ENCODE measurements around the gene PDE8B. TPM values are rescaled to one million over a fixed set of nuclear protein-coding genes. Genes with fewer than 3 reads are reported as not detected.

PDE8B gene
- total RNA-seq, 1 experiment from 2014 or later: 0.07 TPM

DNA sequence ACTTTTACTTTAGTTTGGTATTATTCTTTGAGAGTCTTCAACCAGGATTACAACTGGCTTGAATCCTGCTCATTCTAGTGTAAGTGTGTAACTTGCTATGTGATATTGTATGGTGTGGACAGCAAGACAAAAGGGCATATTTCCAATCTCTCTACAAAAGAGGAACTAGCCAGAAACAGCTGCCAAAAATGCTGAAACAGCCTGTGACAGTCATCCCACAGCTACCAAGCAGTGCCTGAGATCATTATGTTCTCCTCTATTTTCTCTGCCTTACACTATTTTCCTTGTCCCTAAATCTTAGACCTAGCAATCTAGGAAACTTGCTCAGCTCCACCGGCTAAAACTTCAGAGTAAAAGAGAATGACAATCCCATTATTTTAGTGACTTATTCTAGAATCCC lies 238.8 kb downstream of the PDE8B start:
- H2BK15ac ChIP-seq (ENCODE audit: low read depth, low read length): no peak overlapping the region
- H3K79me2 ChIP-seq (ENCODE audit: insufficient read depth, low read length): no peaks in the 10 kb centered on the region
- H3K27me3 ChIP-seq (ENCODE audit: insufficient read depth, low read length): no peaks in the 10 kb centered on the region
- Mint-ChIP-seq H3K36me3 (ENCODE audit: insufficient read depth in 1 of 3, low read depth in 3 of 3) (peaks cover 18 to 45% (median 36%) of the 10 kb centered on the region in 3 experiments; a peak in 6 of 7 replicates), H3K27ac (no peak overlapping the region), H3K9me3 (0 out of 5 replicates have a peak, but pooled peaks cover 0 to 2% of the 10 kb centered on the region in 2 experiments), H3K4me3 (no peak overlapping the region), H3K27me3 (ENCODE audit: low read depth) (no peaks in the 10 kb centered on the region), H3K4me1 (no peaks in the 10 kb centered on the region)
- H2BK20ac ChIP-seq (ENCODE audit: low read depth, low read length, poor library complexity, severe bottlenecking): no peak overlapping the region
- H3K4me2 ChIP-seq (ENCODE audit: insufficient read depth, insufficient read length, low read length): no peak overlapping the region
- no peak overlapping the region for H2AFZ ChIP-seq (ENCODE audit: low read length)
- H3K14ac ChIP-seq (ENCODE audit: insufficient read depth, low read length): no peak overlapping the region
- no peaks in the 10 kb centered on the region for H3K4me1 ChIP-seq (ENCODE audit: insufficient read depth, low read length)
- H4K91ac ChIP-seq (ENCODE audit: insufficient read length, low read depth, low read length): no peak overlapping the region
- H2BK120ac ChIP-seq (ENCODE audit: low read depth, low read length, poor library complexity, severe bottlenecking): no peak overlapping the region
- WGBS (ENCODE audit: extremely low coverage, insufficient read length, low lambda C conversion rate): no CpG with 5 or more reads among the region's 1 CpG
- H3K23me2 ChIP-seq (ENCODE audit: insufficient read length, low read depth, low read length, poor library complexity, severe bottlenecking): no peaks in the 10 kb centered on the region
- H3K27ac ChIP-seq (ENCODE audit: insufficient read length, low read depth, low read length): no peak overlapping the region
- no peaks in the 10 kb centered on the region for H4K20me1 ChIP-seq (ENCODE audit: control insufficient read depth, insufficient read depth, insufficient read length)
- no peaks in the 10 kb centered on the region for H3K9me3 ChIP-seq (ENCODE audit: control insufficient read depth, low read depth, low read length)
- TF ChIP-seq, protein P1, sequence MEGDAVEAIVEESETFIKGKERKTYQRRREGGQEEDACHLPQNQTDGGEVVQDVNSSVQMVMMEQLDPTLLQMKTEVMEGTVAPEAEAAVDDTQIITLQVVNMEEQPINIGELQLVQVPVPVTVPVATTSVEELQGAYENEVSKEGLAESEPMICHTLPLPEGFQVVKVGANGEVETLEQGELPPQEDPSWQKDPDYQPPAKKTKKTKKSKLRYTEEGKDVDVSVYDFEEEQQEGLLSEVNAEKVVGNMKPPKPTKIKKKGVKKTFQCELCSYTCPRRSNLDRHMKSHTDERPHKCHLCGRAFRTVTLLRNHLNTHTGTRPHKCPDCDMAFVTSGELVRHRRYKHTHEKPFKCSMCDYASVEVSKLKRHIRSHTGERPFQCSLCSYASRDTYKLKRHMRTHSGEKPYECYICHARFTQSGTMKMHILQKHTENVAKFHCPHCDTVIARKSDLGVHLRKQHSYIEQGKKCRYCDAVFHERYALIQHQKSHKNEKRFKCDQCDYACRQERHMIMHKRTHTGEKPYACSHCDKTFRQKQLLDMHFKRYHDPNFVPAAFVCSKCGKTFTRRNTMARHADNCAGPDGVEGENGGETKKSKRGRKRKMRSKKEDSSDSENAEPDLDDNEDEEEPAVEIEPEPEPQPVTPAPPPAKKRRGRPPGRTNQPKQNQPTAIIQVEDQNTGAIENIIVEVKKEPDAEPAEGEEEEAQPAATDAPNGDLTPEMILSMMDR (conservative IDR thresholded peaks at IDR 0.05): no peak
- no peak overlapping the region for H2BK12ac ChIP-seq (ENCODE audit: insufficient read length, low read depth, low read length)
- H3K9ac ChIP-seq (ENCODE audit: extremely low read depth, insufficient read length, low read length): no peak overlapping the region
- no peaks in the 10 kb centered on the region for H3K79me1 ChIP-seq (ENCODE audit: insufficient read depth, low read depth, low read length, poor library complexity, severe bottlenecking)
- H3K56ac ChIP-seq (ENCODE audit: insufficient read length, low read depth, low read length): no peak overlapping the region
- no peak overlapping the region for H2AK5ac ChIP-seq (ENCODE audit: insufficient read length, low read length)
- no peak for DNase-seq
- no peak overlapping the region for H4K5ac ChIP-seq (ENCODE audit: insufficient read length, low read depth, low read length)
- no peak overlapping the region for H3T11ph ChIP-seq (ENCODE audit: low read length)
- no peak overlapping the region for H4K8ac ChIP-seq (replicated peaks; ENCODE audit: insufficient read length, low read depth, low read length)
- H3K18ac ChIP-seq (ENCODE audit: insufficient read length, low read depth, low read length): no peak overlapping the region
- no peak overlapping the region for H3K23ac ChIP-seq (ENCODE audit: insufficient read length, low read depth, low read length)
- no peak overlapping the region for H3K4ac ChIP-seq (ENCODE audit: low read depth, low read length)
- no peak overlapping the region for H2BK5ac ChIP-seq (ENCODE audit: insufficient read length, low read length)
